NCI-H187 (cell line): ENCODE results near the gene RPL15.
"Not testable (repeated sequence)": the region's sequence is repeated elsewhere in the genome, so short reads cannot be mapped to it uniquely, and the experiment has no call there.

ENCODE experiments used
- DNase-seq, 2 experiments: peaks; one replicate each; lab custom pipeline; 2025; lab: John Stamatoyannopoulos, UW

Gene RPL15

DNA sequence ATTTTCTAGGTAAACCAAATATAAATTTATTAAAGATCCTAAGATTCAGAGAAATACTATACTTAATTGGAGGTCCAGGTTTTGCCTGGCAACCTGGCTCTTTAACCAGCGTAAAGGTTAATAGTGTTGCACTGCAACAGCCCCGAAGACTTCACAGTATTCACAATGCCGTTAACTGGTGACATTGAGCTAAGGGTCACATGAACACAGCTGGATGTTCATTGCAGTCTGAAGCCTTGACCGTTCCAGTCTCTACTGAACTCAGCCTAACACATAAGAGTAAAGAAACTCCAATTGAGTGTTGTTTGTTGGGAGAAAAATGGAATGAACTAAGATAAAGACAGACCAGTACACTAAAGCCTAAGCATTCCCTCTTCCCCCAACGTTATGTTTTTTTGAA lies 27.0 kb upstream of the RPL15 start:
- DNase-seq: no peak

DNA sequence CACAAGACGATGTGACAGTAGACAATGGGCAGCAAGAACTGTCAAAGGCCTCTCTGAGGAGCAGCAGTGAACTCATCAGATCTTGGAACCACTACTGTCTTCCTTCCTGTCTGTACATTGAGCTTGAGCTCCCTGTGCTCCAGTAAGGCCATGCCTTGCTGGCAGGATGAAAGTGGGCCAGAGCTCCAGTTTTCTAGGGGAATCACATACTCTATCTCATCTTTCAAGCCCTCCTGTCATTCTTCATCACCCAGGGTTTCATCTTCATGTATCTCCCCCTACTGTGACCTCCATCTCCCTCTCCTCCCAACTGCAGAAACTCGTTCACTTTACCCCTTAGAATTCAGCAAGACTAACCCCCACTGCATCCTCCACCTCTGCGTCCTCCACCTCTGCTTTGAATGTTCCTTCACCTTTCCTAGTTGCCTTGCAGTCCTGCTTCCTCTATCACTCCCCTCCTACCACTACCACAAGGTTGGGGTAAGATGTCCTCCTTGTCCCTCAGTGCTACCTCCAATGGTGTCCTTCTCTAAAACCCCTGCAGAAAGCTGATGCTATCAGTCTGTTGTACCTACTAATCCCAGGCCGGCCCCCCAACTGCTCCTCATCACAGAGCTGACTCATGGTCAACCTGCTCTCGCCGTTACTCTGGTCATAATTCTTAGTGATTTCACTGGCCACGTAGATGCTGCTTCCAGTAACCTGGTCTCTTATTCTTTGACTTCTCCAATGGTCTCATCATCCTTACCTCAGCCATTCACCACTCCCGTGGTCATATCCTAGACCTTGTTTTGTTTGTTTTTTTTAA lies 22.5 kb upstream of the RPL15 start:
- no peak for DNase-seq

DNA sequence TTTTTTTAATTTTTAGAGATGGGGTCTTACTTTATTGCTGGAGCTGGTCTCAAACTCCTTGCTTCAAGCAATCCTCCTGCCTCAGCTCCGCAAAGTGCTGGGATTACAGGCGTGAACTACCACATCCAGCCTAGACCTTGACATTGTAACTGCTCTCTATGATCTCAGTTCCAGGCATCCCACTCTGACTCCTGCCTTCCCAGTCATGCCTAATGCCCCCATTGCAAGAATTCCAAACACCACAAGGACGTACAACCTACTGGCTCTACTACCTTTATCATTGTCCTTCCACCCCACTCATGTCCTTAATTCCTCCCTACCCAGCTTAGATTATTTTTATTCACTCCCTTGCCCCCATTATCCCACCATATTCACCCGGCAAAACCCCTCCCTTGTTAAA lies 21.8 kb upstream of the RPL15 start:
- no peak for DNase-seq

DNA sequence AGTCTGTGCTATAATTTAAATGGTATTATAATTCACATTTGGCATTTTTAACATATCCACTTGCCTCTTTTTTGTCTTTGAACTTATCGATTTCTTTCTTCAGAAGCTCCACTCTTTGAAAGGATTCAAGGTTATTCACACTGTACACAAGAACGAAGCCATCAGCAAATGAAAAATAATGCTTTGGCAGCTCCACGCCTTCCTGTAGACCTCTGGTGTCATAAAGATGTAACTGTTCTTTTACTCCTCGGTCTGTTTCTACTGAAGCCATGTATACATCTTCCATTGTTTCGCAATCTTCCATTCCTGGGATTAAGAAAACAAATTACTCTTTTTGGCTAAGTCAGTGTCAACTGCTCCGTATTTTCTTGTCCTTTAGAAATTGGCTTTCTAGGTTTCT lies 16.2 kb upstream of the RPL15 start:
- no peak for DNase-seq

DNA sequence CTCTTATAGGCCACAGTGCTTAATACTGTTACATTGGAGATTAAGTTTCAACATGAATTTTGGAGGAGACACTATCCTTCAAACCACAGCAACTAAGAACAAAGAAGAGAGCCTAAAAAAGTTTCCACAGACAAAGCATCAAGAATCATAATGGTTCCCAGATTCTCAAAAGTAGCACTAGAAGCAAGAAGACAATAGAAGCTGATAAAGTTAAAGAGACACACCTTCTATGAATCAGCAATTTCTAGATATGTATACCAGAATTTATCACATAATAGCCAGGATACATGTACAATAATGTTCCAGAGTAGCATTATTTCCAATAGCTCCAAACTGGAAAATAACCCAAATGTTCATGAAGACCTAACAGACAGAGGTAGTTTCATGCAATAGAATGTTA lies 12.4 kb upstream of the RPL15 start:
- no peak for DNase-seq

DNA sequence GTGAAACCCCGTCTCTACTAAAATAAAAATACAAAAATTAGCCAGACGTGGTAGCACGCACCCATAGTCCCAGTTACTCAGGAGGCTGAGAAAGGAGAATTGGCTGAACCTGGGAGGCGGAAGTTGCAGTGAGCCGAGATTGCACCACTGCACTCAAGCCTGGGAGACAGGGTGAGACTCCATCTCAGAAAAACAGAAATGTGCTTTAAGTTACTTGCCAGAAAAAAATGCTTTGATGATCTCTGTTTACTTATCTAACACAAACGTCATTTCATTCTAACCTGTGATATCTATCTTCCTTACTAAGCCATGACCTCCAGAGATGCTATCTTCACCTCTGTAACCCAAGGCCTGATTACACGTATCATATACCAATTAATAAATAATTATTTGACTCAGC lies 7.6 kb upstream of the RPL15 start:
- no peak for DNase-seq

DNA sequence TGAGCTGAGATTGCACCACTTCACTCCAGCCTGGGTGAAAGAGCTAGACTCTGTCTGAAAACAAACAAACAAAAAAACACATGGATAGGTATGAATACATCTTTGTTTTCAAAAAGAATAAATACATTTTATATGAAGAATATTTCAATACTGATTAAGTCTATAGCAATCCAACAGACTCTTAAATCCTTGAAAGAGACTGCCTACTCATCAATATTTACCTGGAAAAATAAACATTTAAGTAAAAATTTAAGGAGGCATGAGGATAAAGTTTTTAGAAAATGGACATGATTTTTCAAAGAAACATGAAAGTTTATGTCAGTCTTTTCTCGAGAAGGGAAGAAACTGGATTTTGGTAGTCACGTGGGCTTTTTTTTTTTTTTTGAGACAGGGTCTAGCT lies 5.5 kb upstream of the RPL15 start:
- DNase-seq: no peak

DNA sequence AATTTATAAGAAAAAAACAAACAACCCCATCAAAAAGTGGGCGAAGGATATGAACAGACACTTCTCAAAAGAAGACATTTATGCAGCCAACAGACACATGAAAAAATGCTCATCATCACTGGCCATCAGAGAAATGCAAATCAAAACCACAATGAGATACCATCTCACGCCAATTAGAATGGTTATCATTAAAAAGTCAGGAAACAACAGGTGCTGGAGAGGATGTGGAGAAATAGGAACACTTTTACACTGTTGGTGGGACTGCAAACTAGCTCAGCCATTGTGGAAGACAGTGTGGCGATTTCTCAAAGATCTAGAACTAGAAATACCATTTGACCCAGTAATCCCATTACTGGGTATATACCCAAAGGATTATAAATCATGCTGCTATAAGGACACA lies 4.6 kb upstream of the RPL15 start:
- not testable (repeated sequence) for DNase-seq

DNA sequence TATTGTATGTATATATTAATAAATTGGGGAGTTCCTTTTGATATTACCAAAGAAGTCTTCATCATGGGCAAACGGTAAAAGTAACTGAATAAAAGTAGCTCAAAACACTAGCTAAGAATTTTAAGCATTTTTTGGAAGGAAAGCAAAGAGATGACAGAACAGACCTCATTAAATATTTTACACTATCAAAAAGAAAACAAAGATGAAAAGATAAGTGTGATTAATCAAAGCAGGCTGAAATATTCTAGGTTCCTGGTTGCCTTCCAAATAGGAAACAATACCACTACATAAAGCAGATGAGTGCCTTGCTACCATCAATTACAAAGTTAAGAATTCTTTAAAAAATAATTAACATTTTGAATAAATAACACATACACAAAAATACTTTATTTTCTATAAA lies 3.8 kb upstream of the RPL15 start:
- no peak for DNase-seq

DNA sequence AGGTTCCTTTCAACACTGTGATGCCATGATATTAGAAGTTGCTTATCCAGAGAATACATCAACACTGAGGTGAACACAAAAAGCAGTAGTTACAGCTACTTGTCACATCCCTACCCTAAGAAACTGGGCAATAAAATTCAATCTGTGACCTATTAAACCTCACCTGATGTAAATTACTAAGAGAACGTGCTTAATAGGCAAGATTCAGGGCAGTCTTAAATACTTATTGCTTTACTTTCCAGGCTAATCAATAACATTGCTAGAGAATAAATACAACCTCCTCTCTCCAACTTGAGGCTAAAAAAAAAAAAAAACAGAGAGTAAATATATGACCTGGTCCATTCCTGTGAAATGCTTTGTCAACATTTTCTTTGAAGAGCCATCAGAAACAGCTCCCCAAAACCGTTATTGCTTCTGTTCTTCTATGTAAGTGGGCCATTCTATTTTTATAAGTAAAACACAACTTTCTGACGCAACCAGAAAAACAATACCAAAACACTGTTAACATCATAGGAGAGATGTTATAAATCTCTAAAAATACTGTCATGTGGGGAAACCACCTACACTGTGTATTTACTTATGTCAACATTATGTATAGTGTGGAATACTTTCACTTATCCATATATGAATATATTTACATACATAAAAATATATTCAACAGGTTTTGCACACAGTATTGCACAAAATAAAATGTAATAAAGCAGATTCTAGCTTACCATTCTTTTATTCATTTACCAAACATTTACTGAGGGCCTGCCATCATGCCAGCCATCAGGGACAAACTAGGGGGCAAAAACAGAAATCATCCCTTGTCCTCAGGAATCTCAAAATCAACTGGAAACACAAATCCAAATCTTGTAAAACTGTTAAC lies 2.8 kb upstream of the RPL15 start:
- DNase-seq: no peak

DNA sequence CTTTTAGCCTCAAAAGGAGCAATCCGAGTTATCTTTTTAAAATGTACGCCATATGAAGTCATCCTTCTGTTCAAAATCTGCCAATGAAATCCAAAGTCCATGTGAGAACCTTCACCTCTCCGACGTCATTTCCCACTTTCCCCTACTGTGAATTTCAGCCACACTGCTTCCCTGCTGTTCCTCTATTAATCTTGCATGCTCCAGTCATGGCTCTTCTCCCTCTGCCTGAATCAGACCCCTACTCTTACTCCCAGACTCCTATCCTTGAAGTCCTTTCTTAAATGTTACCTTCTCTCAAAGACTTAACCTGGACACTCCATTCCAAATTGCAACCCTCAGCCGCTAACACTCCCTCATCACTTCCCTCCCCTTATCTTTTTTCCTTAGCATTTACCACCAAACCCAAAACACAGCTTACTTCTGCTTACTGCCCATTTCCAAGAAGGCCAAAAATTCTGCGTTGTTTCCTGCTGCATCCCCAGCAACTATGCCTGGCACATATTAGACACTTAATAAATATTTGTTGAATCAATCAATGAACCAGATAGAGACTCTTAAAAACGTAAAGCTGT lies 1.3 kb upstream of the RPL15 start:
- DNase-seq: no peak

DNA sequence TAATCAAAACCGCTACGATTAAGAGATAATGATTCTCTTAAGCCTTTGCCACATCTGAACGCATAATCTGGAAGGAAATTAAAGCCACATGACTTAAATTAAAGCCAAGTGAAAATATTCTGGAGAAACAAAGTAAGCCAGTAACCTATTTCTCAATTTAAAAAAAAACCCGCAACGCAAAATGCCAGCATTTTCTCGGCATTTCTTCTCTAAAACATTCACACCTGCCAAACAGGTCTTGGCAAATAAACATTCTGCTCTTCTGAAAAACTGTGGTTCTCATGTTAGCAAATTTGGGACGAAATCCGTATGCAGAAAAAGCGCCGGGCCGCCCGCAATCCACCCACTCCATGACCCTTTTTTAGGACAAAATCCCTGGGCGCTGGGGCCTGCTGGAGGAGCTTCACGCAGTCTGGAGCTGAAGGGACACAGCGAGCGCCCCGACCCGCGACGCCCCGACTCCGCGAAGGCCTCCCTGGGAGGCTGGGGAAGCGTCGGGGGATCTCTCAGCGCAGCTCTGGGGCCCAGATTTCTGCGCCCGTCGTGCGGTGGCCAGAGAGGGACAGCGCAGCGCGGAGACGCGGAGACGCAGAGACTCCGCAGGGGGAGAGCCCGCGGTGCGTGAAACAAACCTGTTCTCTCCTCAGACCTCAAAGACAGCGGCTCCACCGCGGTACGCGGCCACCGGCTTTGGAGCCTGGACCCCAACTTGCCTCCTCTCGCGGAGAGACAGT lies 613 bp upstream of the RPL15 start:
- DNase-seq: no peak

DNA sequence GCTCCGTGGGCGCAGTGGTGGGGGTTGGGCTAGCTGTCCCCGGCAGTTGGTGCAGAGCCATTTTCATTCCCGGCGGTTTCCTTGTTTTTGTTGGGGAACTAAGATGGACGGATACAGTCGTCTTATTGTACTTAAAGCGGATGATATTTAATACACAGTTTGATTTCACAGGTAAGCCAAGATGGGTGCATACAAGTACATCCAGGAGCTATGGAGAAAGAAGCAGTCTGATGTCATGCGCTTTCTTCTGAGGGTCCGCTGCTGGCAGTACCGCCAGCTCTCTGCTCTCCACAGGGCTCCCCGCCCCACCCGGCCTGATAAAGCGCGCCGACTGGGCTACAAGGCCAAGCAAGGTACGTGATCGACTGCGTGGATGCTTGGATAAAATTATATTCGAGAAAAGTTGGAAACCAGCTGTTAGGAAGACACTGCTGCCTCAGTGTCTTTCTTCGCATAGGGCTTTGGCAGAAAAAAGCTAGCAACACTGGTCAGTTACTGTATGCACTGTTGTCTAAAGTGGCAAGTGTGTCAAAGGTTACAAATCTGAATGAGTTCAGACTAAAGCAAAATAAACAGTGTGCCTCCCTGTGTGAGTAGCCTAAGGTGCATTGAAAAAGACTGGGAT lies 859 bp downstream of the RPL15 start:
- peak in 1 of 2 experiments; percentile 7 for DNase-seq

DNA sequence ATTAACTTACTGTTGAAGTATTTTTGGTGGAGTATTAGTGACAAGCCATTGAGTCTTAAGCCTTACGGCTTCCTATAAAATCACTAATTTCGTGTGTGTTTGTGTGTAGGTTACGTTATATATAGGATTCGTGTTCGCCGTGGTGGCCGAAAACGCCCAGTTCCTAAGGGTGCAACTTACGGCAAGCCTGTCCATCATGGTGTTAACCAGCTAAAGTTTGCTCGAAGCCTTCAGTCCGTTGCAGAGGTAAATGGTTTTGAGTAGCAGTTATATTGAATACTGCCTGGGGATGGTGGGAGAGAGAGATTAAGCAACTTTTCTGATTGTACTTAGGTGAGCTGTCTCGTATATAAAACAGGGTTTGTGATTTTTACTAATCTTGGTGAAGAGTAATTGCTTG lies 1.4 kb downstream of the RPL15 start:
- DNase-seq: not testable (repeated sequence)

DNA sequence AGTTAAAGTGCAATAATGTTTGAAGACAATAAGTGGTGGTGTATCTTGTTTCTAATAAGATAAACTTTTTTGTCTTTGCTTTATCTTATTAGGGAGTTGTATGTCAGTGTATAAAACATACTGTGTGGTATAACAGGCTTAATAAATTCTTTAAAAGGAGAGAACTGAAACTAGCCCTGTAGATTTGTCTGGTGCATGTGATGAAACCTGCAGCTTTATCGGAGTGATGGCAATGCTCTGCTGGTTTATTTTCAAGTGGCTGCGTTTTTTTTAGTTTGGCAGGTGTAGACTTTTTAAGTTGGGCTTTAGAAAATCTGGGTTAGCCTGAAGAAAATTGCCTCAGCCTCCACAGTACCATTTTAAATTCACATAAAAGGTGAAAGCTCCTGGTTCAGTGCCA lies 2.7 kb downstream of the RPL15 start:
- no peak for DNase-seq

DNA sequence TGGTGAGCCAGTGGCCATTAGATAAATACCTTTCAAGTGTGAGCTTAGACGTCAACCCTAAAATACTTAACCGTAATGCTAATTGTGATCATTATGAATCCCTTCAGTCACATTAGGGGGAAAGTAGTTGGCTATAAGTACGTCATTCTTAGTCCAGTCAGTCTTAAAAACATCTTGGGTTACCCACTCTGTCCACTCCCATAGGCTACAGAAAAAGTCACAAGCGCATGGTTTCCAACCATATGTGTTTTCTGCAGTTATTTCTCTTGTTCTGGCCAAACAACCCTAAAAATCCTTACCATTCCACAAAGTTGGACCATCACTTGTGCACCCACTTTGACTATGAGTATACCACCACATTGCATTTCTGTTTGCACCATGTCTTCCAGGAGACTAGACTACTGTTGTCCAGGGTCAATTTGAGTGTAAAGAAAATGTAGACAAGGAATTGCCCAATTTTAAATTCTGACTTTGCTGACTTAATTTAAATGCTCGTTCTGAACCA lies 3.3 kb downstream of the RPL15 start:
- no peak for DNase-seq

DNA sequence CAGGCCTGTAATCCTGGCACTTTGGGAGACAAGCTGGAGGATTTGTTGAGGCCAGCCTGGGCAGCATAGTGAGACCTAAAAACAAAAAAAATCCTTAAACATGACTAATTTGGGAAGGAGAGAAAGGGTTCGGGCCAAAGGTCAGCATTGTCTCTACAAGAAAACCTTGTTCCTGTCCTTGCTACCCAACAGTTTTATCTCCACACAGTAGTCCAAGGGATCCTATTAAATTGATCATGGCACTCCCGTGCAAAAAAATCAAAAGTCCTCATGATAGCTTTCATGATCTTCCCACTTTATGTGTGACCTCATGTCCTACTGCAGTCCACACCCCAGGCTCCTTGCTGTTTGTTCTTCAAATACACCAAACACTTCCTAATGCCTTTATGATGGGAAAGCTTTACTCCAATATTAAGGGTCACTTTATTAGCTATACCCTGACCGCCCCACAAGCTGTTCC lies 4.2 kb downstream of the RPL15 start:
- DNase-seq: no peak

DNA sequence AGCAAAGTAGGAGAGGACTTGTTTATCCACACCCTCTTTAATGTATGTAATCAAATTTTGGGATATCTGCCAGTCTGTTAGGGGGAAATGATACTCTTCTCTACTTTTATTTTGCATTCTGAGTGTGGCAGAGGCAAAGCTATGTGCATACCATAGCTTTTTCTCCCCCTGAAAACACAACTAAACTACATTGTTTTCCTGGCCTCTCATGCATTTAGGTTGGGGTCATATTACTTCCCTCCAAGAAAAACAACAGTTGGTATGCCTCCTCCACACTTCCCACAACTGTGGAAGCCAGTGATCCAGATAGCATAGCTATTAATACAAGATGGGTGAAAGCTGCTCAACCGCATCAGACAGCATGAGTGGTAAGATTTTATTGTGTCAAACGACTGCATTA lies 6.9 kb downstream of the RPL15 start:
- DNase-seq: no peak

DNA sequence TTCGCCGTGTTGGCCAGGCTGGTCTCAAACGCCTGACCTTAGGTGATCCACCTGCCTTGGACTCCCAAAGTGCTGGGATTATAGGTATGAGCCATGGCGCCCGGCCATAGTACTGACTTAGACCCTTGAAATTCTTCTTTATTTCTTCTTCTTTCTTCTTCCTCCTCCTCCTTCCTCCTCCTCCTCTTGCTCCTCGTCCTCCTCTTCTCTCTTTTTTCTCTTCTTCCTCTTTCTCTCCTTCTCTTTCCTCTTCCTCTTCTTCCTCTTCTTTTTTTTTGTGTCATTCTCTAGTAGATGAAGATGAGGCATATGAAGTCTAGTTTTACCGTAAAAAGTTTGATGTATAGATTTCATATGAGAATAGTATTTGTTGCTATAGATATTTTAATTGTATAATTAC lies 9.3 kb downstream of the RPL15 start:
- no peak for DNase-seq

DNA sequence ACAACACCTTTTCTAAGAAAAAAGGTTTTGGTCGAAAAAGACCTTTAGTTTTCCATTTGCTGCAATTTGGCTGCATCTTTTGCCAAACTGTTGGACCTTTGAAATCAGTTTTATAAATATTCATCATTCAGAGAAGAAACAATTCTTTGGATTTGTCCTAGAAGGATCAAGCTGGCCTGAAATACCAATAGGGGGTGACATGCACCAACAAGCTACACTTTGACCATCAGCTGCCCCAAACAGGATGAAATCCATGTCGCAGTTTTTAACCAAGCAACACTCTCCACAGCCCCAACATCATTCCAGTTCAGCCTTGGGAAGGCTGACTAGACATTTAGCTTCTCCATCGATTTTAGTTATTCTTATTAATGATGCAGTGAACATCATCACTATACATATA lies 9.8 kb downstream of the RPL15 start:
- no peak for DNase-seq

DNA sequence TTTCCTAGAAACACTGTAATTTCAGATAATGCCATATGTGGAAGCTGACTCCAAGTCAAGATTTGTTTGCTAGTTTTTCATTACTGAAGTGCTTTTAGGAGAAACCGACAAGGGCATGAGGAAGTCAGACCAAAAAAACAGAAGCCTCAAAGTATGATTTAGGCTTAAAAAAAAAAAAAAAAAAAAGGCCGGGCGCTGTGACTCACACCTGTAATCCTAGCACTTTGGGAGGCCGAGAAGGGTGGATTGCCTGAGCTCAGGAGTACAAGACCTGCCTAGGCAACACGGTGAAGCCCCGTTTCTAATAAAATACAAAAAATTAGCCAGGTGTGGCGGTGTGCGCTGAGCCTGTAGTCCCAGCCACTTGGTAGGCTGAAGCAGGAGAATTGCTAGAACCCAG lies 11.6 kb downstream of the RPL15 start:
- no peak for DNase-seq

DNA sequence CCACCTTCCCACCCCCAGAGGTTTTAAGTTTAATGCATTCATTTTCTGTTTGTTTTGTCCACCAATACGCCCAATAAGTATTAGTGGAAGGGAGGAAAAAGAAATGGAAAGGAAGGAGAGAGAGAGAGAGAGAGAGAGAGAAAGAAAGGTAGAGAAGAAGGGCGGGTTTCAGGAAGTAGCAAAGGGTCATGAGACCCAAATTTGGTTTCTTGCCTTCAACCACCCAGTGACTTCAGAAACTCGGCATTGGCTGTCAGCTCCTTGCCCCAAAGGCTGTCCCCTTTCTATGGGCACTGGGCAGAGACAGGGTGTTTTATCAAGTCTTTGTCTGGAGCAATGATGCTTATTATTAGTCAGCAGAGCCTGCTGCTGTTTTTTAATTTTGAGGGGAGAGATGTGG lies 14.7 kb downstream of the RPL15 start:
- no peak for DNase-seq
